DOHH2 (cell line): Measurements from ENCODE around the gene CALML6.
A peak's percentile ranks its signal among the peaks of the same experiment; 100 is the strongest.
"Not testable (repeated sequence)": the region's sequence is repeated elsewhere in the genome, so short reads cannot be mapped to it uniquely, and the experiment has no call there.

Experiments
- H3F3A ChIP-seq: fragments of 200-600 bp; sonication (generic), shearing (Covaris generic); 2 replicates; pipeline ENCODE4 v1.6.0; 2016; ENCODE audit warnings: antibody characterized with exemption, mild to moderate bottlenecking; ENCODE audit not compliant: control insufficient read depth, insufficient read depth
- H3K27ac ChIP-seq: fragments of 200-600 bp; sonication (generic); 2 replicates; pipeline ENCODE4 v1.5.1; 2014; ENCODE audit warnings: low read depth, mild to moderate bottlenecking, low read length, moderate library complexity
- H3K27me3 ChIP-seq: fragments of 200-600 bp; sonication (generic); 2 replicates; pipeline ENCODE4 v1.6.1; 2014; ENCODE audit warnings: mild to moderate bottlenecking, low read length, mixed read lengths; ENCODE audit not compliant: control insufficient read depth
- H3K36me3 ChIP-seq: fragments of 200-600 bp; sonication (generic); 2 replicates; pipeline ENCODE4 v1.6.1; 2014; ENCODE audit warnings: mild to moderate bottlenecking, low read length, moderate library complexity, mixed read lengths; ENCODE audit not compliant: control insufficient read depth
- H3K4me1 ChIP-seq: fragments of 200-600 bp; sonication (generic); 2 replicates; pipeline ENCODE4 v1.6.1; 2014; ENCODE audit warnings: mild to moderate bottlenecking, low read length, mixed read lengths; ENCODE audit not compliant: control insufficient read depth
- H3K4me2 ChIP-seq: fragments of 200-600 bp; sonication (generic); 2 replicates; pipeline ENCODE4 v1.6.0; 2014; ENCODE audit warnings: mild to moderate bottlenecking, low read length, moderate library complexity
- H3K4me3 ChIP-seq: fragments of 200-600 bp; sonication (generic); 2 replicates; pipeline ENCODE4 v1.5.1; 2014; ENCODE audit warnings: mild to moderate bottlenecking, low read length, mixed read lengths
- H3K79me2 ChIP-seq: fragments of 200-600 bp; sonication (generic); 2 replicates; pipeline ENCODE4 v1.6.1; 2014; ENCODE audit warnings: mild to moderate bottlenecking, low read length, mixed read lengths; ENCODE audit not compliant: control insufficient read depth
- H3K9me2 ChIP-seq: fragments of 200-600 bp; sonication (generic); replicated peaks from 2 replicates; pipeline ENCODE4 v1.6.1; 2014; ENCODE audit warnings: mild to moderate bottlenecking, low read length, mixed read lengths; ENCODE audit not compliant: control insufficient read depth
- H3K9me3 ChIP-seq: fragments of 200-600 bp; sonication (generic); 2 replicates; pipeline ENCODE4 v1.6.1; 2014; ENCODE audit warnings: antibody characterized with exemption, low read length, mixed read lengths; ENCODE audit not compliant: control insufficient read depth, insufficient read depth
- H4K20me1 ChIP-seq: fragments of 200-600 bp; sonication (generic); 2 replicates; pipeline ENCODE4 v1.6.0; 2014; ENCODE audit warnings: low read depth, mild to moderate bottlenecking, antibody characterized with exemption, low read length, moderate library complexity; ENCODE audit not compliant: control insufficient read depth, insufficient read depth
- EZH2phosphoT487 ChIP-seq: fragments of 200-600 bp; sonication (generic); IDR thresholded peaks from 2 replicates; pipeline ENCODE4 v1.6.1; 2017; ENCODE audit warnings: borderline replicate concordance, mild to moderate bottlenecking, antibody characterized with exemption, low read length, moderate library complexity, mixed read lengths
- TF ChIP-seq, protein P1 (sequence below): fragments of 200-600 bp; sonication (generic); IDR thresholded peaks from one replicate; pipeline ENCODE4 v1.5.1; 2014; ENCODE audit warnings: antibody characterized with exemption, mild to moderate bottlenecking, low read depth, low read length; ENCODE audit not compliant: poor library complexity, severe bottlenecking

Gene CALML6

GRCh38 chr1:1883092-1883873, 31.8 kb upstream of the CALML6 start:
- Histone ChIP-seq H3K4me2 (no peak overlapping the region), H3K9me3 (no peaks in the 10 kb centered on the region), H3K36me3 (peaks cover 66% of the 10 kb centered on the region), H3K9me2 (no peaks in the 10 kb centered on the region), H3K27me3 (no peaks in the 10 kb centered on the region), H3K4me3 (no peak overlapping the region), H3K27ac (no peak overlapping the region), H3K79me2 (peaks cover 100% of the 10 kb centered on the region), H3K4me1 (peaks cover 49% of the 10 kb centered on the region), H3F3A (no peaks in the 10 kb centered on the region), H4K20me1 (peaks cover 58% of the 10 kb centered on the region)
- no peak for TF ChIP-seq EZH2phosphoT487
- TF ChIP-seq, protein P1, sequence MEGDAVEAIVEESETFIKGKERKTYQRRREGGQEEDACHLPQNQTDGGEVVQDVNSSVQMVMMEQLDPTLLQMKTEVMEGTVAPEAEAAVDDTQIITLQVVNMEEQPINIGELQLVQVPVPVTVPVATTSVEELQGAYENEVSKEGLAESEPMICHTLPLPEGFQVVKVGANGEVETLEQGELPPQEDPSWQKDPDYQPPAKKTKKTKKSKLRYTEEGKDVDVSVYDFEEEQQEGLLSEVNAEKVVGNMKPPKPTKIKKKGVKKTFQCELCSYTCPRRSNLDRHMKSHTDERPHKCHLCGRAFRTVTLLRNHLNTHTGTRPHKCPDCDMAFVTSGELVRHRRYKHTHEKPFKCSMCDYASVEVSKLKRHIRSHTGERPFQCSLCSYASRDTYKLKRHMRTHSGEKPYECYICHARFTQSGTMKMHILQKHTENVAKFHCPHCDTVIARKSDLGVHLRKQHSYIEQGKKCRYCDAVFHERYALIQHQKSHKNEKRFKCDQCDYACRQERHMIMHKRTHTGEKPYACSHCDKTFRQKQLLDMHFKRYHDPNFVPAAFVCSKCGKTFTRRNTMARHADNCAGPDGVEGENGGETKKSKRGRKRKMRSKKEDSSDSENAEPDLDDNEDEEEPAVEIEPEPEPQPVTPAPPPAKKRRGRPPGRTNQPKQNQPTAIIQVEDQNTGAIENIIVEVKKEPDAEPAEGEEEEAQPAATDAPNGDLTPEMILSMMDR: no peak

DNA sequence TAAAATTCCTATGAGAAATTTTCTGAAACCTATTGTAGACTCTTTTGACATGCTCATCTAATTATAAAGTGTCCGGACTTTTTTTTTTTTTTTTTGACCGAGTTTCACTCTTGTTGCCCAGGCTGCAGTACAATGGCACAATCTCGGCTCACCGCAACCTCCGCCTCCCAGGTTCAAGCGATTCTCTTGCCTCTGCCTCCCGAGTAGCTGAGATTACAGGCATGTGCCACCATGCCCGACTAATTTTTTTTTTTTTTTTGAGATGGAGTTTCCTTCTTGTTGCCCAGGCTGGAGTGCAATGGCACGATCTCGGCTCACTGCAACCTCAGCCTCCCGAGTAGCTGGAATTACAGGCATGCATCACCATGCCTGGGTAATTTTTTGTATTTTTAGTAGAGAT, 31.2 kb upstream of the CALML6 start:
- not testable (repeated sequence) for H3K9me3 ChIP-seq
- peaks cover 66% of the 10 kb centered on the region for H3K36me3 ChIP-seq

GRCh38 chr1:1889090-1889750, 25.8 kb upstream of the CALML6 start:
- no peaks in the 10 kb centered on the region for H3F3A ChIP-seq
- H3K4me3 ChIP-seq: peak overlapping the region; percentile 91
- TF ChIP-seq, protein P1: no peak
- TF ChIP-seq EZH2phosphoT487: no peak
- no peaks in the 10 kb centered on the region for H3K27me3 ChIP-seq
- H3K36me3 ChIP-seq: peaks cover 53% of the 10 kb centered on the region
- peaks cover 57% of the 10 kb centered on the region for H3K4me1 ChIP-seq
- H3K4me2 ChIP-seq: peak overlapping the region; percentile 65
- peak overlapping the region; percentile 70 for H3K27ac ChIP-seq
- no peaks in the 10 kb centered on the region for H3K9me2 ChIP-seq
- peaks cover 35% of the 10 kb centered on the region for H4K20me1 ChIP-seq
- peaks cover 87% of the 10 kb centered on the region for H3K79me2 ChIP-seq
- no peaks in the 10 kb centered on the region for H3K9me3 ChIP-seq

More for the DNA sequence above, 31.2 kb upstream of the CALML6 start:
- not testable (repeated sequence) for H3K27ac ChIP-seq, H3K9me2 ChIP-seq, H3F3A ChIP-seq, H3K4me3 ChIP-seq, H3K27me3 ChIP-seq, H3K4me2 ChIP-seq
- Histone ChIP-seq H4K20me1 (peaks cover 60% of the 10 kb centered on the region), H3K79me2 (peaks cover 100% of the 10 kb centered on the region), H3K4me1 (peaks cover 49% of the 10 kb centered on the region)
